Spleen (tissue), 7 donors: Measurements from ENCODE around the gene PTP4A2.
A peak's percentile ranks its signal among the peaks of the same experiment; 100 is the strongest.

Source experiments
- POLR2A ChIP-seq, 3 donors: fragments of 450-650 bp; IDR thresholded peaks; one replicate each; pipeline ENCODE4 v1.5.1; 2017; ENCODE audit warnings: antibody characterized with exemption in 3 of 3, mild to moderate bottlenecking in 1 of 3
- POLR2AphosphoS5 ChIP-seq, 3 donors: sonication (generic); formaldehyde crosslinking; IDR thresholded peaks; one replicate each; pipeline ENCODE4 v1.5.1; 2017; ENCODE audit warnings: antibody characterized with exemption in 3 of 3
- TF ChIP-seq, protein P1 (sequence below), 11 experiments: fragments of 200-600 bp in 7 of 11; fragments of 450-650 bp in 4 of 11; sonication (generic) in 4 of 11; IDR thresholded peaks in 8 of 11; conservative IDR thresholded peaks in 3 of 11; 1 replicate in 7 of 11; 2 replicates in 4 of 11; pipeline versions ENCODE4 v1.4.0 to v1.8.0; 2016 to 2021; ENCODE audit warnings: antibody characterized with exemption in 11 of 11, inconsistent platforms in 4 of 11, mild to moderate bottlenecking in 1 of 11
- donor health status: DM: no; HTN: no; CAD: no; lungs with moderate emphysema.
- donor health status: DM: no; HTN: no; CAD: no.
- donor health status: DM: no; HTN: no; CAD: no.

DNA sequence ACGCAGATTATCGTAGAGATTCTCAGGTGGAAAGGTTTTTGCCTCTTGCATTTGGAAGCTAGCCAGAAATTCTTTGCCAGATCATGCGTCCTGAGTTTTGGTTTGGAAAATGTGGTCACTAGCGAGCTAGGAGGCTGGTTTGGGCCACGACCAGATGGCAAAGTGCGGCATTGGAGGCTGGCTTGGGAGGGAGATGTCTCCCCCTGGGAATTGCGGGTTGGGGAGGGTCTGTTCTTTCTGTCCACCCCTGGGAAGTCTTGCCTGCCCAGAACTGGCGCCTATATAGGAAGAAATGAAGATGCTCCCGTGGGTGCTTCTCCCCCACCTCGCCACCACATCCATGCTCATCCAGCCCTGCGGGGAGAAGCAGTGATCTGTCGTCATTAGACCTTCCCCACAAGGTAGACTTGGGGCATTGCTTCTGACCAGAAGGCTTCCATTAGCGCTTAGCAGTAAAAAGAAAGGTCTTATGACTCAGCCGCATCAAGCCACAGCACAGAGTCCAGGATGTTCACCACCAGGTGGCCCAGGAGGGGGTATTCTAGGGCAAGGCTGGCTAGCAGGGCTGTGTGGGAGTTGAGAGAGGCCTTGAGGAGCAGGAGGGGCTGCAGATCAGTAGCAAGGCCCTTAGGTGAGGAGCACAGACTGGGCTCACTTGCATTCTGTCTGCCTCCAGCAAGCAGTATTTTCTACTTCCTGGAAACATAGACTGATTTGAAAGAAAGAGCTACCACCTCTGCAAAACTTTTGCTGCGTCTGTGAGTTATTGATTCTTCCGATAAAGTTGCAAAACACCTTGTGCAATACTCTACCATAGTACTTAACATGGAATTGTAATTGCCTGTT is 1.5 kb upstream of the PTP4A2 start:
- TF ChIP-seq, protein P1, sequence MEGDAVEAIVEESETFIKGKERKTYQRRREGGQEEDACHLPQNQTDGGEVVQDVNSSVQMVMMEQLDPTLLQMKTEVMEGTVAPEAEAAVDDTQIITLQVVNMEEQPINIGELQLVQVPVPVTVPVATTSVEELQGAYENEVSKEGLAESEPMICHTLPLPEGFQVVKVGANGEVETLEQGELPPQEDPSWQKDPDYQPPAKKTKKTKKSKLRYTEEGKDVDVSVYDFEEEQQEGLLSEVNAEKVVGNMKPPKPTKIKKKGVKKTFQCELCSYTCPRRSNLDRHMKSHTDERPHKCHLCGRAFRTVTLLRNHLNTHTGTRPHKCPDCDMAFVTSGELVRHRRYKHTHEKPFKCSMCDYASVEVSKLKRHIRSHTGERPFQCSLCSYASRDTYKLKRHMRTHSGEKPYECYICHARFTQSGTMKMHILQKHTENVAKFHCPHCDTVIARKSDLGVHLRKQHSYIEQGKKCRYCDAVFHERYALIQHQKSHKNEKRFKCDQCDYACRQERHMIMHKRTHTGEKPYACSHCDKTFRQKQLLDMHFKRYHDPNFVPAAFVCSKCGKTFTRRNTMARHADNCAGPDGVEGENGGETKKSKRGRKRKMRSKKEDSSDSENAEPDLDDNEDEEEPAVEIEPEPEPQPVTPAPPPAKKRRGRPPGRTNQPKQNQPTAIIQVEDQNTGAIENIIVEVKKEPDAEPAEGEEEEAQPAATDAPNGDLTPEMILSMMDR (IDR thresholded peaks at IDR 0.05 in 8 of 11, conservative IDR thresholded peaks at IDR 0.05 in 3 of 11) = peak in 9 of 11 experiments; percentile 40 to 72 (median 58)
- TF ChIP-seq POLR2A (IDR thresholded peaks at IDR 0.05) (no peak), POLR2AphosphoS5 (IDR thresholded peaks at IDR 0.05) (peak in 2 of 3 donors; percentile 36 to 45)
